IPS-NIHi11 (cell line): ENCODE measurements around the gene EFCAB3.
"Not testable (repeated sequence)": the region's sequence is repeated elsewhere in the genome, so short reads cannot be mapped to it uniquely, and the experiment has no call there.

ENCODE experiments used
- DNase-seq: peaks from one replicate; pipeline ENCODE4 v3.0.0; 2012; ENCODE audit warnings: mixed read lengths, low spot score

EFCAB3 gene

DNA sequence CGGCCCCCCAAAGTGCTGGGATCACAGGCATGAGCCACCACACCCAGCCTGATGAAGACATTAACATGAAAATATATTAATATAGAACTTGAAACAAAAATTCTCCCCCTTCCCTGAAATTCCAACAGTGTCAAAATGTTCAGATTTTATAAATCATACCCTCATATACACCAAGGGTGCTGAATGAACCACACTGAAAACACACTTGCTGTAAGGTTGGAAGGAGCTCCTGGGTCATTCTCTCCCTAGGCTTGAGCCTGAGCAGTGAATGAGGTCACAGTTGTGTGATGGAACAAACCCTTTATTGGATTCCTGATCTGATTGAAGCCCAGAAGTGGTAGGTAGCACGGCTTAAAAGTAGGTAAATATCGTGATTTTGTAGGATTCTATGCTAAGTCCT lies at the start of gene EFCAB3:
TSS of gene EFCAB3 (plus strand) at position 301 of the 400 bp plus-strand sequence. CDS start 2,427 bp downstream, outside the sequence.
- no peak for DNase-seq

DNA sequence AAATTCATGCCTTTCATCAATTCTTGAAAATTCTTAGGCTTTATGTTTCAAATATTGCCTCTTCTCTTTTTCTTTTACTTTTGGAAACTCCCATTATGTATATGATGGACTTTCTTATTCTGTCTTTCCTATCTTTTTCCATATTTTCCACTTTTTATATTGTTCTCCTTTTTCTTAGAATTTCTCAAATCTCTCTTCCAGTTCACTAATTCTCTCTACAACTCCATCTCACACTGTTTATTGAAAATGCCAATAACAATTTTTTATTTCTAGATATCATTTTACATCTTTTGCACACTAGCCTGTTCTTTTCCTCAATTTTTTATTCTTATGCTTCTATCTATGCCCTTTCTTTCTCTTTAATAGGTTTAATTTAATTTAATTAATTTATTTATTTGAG lies 43.8 kb upstream of the EFCAB3 start:
- DNase-seq, result no peak

DNA sequence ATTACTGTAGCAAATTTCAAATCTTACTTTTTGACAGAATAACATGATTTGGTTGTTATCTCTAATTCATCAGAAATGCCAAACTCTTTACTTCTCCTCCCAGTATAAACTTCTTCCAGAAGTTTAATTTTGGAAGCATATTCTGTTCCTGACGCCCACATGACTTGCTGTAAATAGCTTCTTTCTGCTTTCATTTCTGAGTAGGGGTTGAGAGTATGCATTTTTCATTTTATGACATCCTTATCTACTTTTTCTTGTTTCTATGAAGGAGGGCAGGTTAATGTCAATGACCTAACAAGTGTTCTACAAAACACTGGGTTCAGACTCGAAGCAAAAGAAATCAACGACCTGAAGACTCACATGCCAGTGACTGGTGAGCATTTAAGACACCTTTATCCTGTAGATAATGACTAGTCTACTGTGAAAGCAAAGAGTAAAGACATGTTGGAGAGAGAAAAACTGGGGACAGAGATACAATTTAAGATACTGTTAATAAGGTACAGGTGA lies 36.5 kb upstream of the EFCAB3 start:
- DNase-seq, result no peak

DNA sequence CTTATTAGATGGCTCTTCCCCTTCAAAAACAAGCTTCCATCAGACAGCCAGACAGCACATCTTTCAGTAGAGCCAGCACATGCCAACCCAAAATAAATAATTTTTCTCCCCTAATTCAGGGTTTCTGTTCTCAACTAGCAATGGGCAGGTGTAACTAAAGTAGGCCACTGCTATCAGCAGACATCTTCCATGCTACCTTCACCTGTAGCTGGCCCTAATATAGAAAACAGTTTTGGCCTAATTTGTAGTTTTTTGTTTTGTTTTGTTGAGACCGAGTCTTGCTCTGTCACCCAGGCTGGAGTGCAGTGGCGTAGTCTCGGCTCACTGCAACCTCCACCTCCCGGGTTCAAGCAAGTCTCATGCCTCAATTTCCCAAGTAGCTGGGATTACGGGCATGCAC lies 29.2 kb upstream of the EFCAB3 start:
- no peak for DNase-seq

DNA sequence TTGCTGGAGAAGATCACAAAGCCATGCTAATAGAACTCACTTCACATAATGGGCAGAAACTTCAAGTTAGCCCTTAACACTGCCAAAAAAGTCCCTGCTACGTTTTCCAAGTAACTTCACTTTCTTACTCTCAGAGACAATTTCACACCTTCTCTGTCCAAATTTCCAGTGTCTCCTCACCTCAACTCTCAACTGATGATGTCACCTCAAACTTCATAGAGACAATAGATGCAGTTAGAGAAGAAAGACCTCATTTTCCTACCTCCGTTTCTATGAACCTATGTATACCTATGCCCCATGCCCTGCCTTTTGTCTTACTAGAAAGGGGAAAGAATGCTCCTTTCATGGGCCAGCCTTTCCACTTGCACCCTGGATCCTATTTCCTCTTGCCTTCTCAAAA lies 14.2 kb upstream of the EFCAB3 start:
- no peak for DNase-seq

DNA sequence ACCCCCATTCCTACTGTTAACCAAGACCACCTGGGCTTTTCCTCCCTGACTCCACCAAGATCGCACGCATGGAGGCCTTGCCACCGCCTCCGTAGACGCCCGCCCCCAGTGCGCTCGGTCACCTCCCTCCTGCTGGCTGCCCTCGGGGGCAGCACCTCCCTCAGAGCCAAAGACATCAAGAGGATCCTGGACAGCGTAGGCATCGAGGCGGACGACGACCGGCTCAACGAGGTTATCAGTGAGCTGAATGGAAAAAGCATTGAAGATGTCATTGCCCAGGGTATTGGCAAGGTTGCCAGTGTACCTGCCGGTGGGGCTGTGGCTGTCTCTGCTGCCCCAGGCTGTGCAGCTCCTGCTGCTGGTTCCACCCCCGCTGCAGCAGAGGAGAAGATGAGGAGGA lies 1.2 kb downstream of the EFCAB3 start:
- DNase-seq, result no peak

DNA sequence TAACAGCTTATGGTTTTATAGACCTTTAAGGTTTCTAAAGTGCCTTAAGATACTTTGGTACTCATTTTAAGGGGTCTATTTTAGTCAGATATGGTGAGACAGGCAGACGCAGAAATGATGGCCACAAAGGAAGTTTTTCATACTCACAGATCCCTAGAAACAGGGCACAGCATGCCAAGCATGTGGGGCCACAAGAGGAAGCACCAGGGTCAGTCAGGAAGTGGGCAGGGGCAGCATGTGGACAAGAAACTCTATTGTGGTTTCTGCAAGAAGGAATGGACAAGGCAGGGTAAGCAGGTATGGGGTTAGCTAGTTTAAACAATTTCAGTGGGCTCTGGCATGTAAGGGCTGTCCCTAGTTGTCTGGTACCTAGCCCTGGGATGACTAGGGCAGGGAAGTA lies 8.5 kb downstream of the EFCAB3 start:
- DNase-seq, result no peak

DNA sequence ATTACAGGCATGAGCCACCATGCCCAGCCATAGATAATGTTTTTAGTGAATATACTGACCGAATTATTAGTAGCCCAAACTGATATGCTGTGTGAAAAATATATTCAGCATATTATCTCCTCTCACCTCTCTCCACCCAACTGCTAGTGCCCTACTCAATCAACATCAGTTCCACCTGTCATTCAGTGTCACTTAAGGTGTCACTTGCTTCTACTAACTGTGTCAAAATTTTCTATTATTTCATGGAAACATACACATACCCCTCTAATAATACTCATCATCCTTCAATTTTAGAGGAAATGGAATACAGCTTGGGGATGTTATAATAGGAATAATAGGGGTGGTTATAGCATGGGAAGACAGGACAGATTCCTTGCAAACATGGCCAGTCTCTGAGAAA lies 12.6 kb downstream of the EFCAB3 start:
- DNase-seq, result no peak

DNA sequence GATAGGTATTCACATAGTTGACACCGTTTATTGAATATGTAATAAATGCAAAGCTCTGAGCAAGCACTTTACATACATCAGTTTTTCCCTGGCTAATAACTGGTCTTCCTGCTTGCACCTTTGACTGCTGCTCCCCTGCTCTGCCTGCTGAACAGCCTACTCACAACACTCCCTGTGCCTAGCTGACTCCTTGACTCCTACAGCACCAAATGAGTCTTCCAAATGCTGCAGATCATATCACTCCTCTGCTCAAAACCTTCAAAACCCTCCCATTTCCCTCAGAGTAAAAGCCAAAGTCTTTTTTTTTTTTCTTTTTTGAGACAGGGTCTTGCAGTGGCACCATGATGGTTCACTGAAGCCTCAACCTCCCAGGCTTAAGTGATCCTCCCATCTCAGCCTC lies 18.5 kb downstream of the EFCAB3 start:
- DNase-seq, result no peak

DNA sequence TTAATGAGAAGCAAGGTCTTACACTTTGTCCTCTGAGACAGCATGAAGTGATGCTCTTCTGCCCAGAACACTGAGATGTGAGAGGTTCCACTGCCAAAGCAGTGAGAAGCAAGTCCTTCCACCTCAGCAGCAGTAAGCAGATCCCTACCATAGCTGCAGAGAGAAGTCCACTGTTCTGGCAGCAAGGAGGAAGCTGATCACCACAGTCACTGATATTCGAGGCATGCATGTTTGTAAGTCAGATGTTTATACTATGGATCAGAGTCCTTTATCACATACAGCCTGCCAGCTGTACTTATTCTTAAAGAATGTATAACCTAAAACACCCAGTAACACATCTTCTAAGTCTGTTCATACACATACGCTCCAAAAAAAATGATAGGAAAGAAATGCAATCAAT lies 25.1 kb downstream of the EFCAB3 start:
- no peak for DNase-seq

DNA sequence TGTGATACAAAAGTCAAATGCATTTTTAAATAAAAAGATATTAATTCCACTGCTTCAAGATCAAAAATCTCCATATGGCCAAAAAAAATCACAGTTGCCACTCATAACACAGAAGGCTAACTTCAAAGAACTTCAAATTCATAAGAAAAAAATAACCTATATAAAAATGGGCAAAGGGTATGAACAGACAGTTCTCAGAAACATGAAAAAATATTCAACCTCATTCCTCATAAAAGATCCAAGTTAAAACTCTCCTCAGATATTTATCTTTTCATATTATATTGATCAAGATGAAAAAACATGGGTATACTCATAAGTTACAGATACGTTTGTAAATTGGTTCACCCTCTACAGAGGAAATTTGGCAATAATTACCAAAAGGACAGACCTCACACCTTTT lies 32.7 kb downstream of the EFCAB3 start:
- not testable (repeated sequence) for DNase-seq

DNA sequence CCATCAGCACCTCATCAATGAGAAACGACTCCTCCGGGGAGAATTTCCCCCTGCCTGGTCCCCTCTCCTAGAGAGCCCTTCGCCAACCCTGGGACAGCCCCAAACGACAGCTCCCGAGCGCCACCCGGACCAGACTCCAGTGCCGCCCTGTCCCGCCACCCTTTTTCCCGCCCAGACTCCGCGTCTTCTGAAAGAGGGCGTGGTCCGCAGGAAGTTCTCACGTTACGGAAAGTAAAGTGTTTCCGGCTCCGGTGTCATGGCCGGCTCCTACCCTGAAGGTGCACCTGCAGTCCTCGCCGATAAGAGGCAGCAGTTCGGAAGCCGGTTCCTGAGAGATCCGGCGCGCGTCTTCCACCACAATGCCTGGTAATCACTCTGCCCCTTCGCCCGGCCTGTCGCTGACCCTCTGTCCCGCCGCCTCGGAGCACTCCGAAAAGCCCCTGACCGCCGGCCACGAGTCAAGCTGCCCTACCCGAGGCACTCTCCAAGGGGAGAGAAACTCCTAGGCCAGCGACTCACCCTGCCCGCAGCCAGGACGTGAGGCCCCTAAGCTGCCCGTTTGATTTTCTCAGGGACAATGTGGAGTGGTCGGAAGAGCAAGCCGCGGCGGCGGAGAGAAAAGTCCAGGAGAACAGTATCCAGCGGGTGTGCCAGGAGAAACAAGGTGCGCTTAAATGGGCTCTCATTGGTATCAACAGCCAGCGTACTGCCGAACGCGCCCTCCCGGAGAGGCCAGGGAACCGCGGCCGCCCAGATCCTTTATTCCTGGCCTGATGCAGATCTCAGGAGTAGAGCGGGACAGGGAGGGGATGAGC lies 43.5 kb downstream of the EFCAB3 start, which contains the start of gene METTL2A:
TSS of gene METTL2A (plus strand) at position 251 of the 815 bp plus-strand sequence. CDS start at position 257, 6 bp downstream.
- peak; percentile 82 for DNase-seq

DNA sequence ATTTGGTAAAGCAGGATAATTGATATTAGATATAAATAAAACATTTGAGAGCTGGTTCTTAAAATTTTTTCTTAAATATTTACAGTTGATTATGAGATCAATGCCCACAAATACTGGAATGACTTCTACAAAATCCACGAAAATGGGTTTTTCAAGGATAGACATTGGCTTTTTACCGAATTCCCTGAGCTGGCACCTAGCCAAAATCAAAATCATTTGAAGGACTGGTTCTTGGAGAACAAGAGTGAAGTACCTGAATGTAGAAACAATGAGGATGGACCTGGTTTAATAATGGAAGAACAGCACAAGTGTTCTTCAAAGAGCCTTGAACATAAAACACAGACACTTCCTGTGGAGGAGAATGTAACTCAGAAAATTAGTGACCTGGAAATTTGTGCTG lies 45.9 kb downstream of the EFCAB3 start:
- DNase-seq, result not testable (repeated sequence)

DNA sequence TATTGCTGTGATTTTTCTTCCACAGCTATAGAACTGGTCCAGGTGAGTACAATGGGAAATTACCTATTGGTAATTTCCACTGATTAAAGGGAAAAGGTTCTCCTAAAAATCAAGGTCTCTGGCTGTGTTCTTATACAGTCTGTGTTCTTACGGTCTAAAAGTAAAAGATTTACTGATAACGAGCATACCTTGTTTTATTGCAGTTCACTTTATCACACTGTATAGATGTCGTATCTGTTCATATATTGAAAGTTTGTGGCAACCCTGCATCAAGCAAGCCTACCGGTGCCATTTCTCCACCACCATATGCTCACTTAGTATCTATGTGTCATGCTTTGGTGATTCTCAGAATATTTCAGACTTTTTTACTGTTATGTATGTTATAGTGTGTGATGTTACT lies 54.9 kb downstream of the EFCAB3 start:
- not testable (repeated sequence) for DNase-seq

DNA sequence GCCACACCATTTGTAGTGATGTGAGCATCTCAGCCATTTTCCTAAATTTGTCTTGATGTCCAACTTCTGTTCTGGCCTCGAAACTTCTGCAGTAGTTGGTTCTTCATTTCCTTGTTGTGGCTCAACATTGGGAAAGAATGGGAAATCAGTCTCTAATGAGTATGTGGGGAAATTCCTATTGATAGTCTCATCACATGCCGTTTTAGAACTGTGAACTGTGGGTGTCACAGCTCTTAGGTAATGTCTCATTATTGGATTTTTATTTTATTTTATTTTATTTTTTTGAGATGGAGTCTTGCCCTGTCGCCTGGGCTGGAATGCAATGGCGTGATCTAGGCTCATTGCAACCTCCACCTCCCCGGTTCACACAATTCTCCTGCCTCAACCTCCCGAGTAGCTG lies 60.8 kb downstream of the EFCAB3 start:
- DNase-seq, result not testable (repeated sequence)

DNA sequence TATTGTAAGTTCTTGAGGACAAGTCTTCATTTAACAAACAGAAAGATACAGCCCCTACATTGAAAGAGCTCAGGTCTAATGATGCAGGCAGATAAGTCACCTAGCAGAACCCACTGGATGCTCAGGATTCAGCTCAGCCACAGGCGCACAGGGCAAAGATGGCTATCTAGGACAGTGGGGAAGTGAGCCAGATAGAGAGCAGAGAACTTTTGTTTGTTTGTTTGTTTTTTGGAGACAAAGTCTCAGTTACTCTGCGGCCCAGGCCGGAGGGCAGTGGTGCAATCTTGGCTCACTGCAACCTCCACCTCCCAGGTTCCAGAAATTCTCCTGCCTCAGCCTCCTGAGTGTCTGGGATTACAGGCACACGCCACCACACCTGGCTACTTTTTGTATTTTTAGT lies 63.7 kb downstream of the EFCAB3 start:
- DNase-seq, result no peak

DNA sequence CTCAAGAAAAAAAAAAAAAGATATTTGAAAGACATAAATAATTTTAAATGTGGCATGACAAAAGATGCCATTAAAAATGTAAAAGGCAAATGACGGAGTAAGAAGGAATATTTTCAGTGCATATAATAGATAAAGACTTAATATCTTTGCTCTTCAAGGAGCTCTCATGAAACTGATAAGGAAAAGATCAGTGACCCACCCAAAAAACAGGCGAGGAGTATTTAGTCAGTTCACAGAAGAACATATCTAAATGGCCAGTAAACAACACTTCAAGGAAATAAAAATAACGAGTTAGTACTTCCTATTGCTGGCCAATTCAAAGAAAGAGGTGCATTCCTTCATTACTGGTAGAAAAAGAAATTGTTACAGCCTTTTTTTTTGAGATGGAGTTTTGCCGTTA lies 65.4 kb downstream of the EFCAB3 start:
- DNase-seq, result not testable (repeated sequence)

DNA sequence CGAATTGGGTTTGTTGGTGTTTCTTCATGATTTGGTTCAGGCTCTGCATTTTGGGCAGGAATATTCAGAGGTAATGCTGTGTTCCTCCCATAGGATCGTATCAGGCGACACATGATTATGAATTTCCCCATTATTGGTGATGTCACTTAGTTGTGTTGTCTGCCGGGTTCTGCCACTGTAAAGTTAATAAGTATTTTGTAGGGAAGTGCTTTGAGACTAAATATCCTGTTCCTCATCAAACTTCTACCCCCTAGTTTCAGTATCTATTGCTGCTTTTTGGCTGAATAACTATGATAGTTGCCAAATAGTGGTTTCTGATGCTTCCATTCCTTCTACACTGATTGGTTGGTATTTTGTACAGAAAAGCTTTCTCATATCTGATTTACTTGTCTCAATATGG lies 71.8 kb downstream of the EFCAB3 start:
- DNase-seq, result not testable (repeated sequence)

DNA sequence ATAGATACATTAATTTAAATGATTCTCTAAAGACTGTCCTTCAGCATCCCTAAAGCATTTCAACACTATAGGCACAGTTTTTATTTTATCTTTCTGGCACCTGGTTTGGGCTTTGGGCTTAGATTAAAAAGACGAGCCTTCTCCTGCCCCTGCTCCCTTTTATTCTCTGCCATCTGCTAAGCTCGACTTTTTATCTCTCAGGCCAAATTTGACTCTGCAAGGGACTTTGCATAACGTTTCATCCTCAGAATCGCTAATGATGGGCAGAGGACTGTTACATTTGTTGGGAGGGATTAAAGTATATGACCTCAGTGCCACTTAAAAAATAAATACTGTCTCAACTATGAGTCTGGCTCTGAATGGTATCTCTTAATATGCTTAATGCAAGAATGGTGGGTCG lies 72.7 kb downstream of the EFCAB3 start:
- not testable (repeated sequence) for DNase-seq

DNA sequence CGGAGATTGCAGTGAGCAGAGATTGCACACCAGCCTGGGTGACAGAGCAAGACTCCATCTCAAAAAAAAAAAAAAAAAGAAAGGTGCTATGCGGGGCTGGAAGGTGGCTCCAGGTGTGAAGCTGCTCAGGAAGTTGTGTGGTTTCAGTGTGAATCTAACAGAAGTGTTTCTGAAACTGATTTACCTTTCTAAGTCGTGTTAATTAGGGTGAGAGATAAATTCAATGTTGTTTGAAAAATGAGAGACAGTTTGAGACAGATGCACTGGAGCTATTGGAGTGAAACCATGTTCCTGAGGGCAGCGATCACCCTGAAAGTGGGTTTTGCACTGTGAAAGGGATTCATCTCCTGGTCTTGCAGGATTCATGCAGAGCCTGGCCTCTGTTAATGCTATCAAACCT lies 73.3 kb downstream of the EFCAB3 start:
- not testable (repeated sequence) for DNase-seq

DNA sequence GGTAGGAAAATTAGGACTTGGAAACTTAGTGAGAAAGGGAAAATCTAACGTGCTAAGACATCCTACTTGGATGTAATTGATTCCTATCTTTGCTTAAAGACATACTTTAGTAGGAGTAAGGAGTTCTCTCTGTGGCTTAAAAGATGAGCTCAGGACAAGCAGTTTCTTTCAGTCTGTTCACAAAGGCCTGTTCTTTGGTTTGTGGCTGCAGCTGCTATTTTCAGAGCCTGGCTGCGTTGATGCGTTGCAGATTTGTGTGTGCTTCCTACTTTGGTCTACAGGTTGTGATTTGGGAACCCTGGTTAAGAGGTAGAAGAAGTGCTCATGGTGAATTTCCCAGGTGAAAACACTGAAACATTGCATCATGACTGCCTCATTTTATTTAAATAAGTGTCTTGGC lies 73.8 kb downstream of the EFCAB3 start:
- not testable (repeated sequence) for DNase-seq

DNA sequence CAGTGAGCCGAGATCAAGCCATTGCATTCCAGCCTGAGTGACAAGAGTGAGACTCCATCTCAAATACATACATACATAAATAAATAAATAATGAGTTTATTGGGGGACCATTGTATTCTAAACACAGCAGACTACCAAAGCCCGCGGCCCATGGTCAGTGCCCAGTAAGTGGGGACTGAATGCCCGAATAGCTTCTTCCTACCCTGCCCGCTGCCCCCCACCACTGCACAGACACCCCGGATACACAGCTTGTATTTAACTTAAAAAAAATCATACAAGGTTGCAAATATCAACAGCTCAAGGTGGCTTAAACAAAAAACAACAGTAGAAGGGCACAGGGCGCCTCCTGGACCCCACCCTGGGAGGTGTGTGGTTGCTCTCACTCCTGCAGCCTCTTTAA lies 75.7 kb downstream of the EFCAB3 start:
- DNase-seq, result no peak

DNA sequence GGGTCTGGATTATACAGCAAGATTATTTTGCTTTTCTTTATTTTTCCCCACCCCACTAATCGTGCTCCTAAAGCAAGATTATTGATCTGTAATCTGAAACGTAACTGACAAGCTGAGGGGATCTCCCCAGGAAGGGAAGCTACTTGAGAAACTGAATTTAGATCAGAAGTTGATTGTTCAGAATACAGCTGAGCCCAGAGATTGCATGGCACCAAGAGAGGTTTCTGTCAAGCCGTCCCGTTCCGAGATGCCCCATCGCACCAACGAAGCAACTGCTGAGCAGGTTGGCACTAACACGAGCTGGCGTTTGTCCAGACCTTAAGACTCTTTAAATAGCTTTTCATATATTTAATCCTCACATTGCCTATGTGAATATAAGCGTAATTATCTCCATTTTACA lies 78.1 kb downstream of the EFCAB3 start:
- not testable (repeated sequence) for DNase-seq

DNA sequence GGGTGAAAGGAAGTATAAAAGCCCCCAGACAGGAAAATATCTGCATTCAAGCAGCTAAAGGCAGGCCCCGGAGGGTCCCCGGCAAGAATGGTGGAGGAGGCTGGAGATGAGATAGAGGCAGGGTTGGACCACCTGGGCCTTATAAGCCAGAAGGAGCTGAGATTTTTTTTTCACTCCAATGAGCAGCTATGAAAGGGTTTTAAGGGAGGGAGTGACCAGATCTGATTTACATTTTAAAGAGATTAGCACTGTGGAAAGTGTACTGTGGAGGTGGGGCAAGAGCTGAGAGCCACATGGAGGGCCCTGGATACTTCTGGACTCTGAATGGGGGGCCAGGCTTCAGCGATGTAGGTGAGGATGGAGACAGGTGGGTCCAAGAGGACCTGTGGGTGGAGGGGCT lies 84.1 kb downstream of the EFCAB3 start:
- DNase-seq, result not testable (repeated sequence)
